ENCODE results near the gene LCN15. TPM values are rescaled to one million over a fixed set of nuclear protein-coding genes. Genes with fewer than 3 reads are reported as not detected.

Gene LCN15
- total RNA-seq, 2 donors from 2014 or later: 0.63 to 1.4 TPM

- H3K4me3 ChIP-seq: peak overlapping the region; percentile 26 to 42
Measured at GRCh38 chr9:136745389-136746154, 18.7 kb downstream of the LCN15 start.

DNA sequence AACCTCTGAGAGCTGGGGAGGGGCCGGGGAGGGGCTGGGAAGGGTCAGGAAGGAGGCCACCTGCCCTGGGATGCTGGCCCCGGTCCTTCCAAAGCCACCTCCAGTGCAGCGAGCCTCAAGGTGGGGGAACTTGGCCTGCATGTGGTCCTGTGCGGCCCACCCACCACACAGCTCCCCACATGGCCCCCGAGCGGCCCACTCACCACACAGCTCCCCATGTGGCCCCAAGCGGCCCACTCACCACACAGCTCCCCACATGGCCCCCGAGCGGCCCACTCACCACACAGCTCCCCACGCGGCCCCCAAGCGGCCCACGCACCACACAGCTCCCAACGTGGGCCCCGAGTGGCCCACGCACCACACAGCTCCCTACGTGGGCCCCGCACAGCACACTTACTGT lies 19.5 kb downstream of the LCN15 start:
- peak overlapping the region; percentile 26 to 42 for H3K4me3 ChIP-seq
- TF ChIP-seq CTCF (IDR thresholded peaks at IDR 0.05): no peak
- no peaks in the 10 kb centered on the region for H3K27me3 ChIP-seq
- no peaks in the 10 kb centered on the region for H3K9me3 ChIP-seq
- peaks cover 0 to 45% of the 10 kb centered on the region in 2 donors for H3K4me1 ChIP-seq
- no peak for DNase-seq (ENCODE audit: low spot score)
- peak overlapping the region in 1 of 2 donors; percentile 59 for H3K27ac ChIP-seq
- H3K36me3 ChIP-seq: no peaks in the 10 kb centered on the region

More at GRCh38 chr9:136745389-136746154, 18.7 kb downstream of the LCN15 start:
- H3K36me3 ChIP-seq: no peaks in the 10 kb centered on the region
- no peak for DNase-seq (ENCODE audit: low spot score)
- H3K27me3 ChIP-seq: no peaks in the 10 kb centered on the region
- no peak for TF ChIP-seq CTCF (IDR thresholded peaks at IDR 0.05)
- H3K4me1 ChIP-seq: peaks cover 0 to 44% of the 10 kb centered on the region in 2 donors
- no peaks in the 10 kb centered on the region for H3K9me3 ChIP-seq
- peak overlapping the region; percentile 43 to 59 for H3K27ac ChIP-seq

- no peak for DNase-seq (ENCODE audit: low spot score)
- Histone ChIP-seq H3K36me3 (no peaks in the 10 kb centered on the region), H3K4me3 (peak overlapping the region; percentile 26 to 42), H3K9me3 (no peaks in the 10 kb centered on the region), H3K4me1 (peaks cover 0 to 35% of the 10 kb centered on the region in 2 donors), H3K27ac (no peak overlapping the region), H3K27me3 (no peaks in the 10 kb centered on the region)
- TF ChIP-seq CTCF (IDR thresholded peaks at IDR 0.05): no peak
Measured at GRCh38 chr9:136743639-136744211, 20.6 kb downstream of the LCN15 start.

DNA sequence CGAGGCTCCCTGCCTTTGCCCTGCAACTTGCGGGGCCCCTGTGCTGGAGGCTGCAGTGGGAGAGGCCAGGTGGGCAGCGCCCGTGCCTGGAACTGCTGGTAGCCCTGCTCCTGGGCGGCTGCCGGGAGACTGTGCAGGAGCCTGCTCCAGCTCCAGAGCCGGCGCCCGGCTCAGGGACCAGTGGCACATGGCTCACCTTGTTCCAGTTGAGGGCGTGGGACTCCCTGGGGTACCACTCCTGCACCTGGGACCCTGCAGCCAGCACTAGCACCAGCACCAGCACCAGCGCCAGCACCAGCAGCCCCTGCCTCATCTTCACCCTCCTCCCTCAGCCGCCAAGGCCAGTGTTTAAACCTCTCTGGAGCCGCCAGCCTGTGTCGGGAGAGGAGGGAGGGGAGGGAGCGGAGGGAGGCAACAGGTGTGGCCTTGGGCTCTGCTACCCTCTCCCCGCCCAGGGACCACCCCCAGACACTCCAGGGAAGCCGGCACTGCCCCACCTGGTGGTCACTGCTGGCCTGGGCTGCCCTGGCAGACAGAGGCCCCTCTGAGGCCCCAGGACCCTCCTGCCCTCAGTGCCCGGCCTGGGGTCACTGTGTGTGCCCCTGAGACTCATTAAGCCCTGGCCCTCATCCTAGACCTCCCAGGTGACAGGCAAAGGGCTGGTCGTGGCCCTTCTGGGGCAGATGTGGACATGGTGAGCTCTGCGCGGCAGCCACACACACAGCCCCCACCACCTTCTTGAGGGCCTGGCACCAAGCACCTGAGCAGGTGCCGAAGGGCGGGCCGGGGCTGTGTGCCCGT lies 21.5 kb downstream of the LCN15 start, which contains the start of gene LCN10:
TSS of gene LCN10 (minus strand) at position 350 of the 801 bp plus-strand sequence. CDS start at position 313, 37 bp downstream.
- DNase-seq (ENCODE audit: low spot score): no peak
- H3K4me1 ChIP-seq: peaks cover 0 to 26% of the 10 kb centered on the region in 2 donors
- H3K36me3 ChIP-seq: no peaks in the 10 kb centered on the region
- peak within 1 kb of the TSS in 1 of 2 donors; percentile 48 for H3K27ac ChIP-seq
- H3K27me3 ChIP-seq: no peaks in the 10 kb centered on the region
- H3K9me3 ChIP-seq: no peaks in the 10 kb centered on the region
- peak within 1 kb of the TSS; percentile 12 to 42 for H3K4me3 ChIP-seq
- peak in 1 of 2 donors; percentile 43 for TF ChIP-seq CTCF (IDR thresholded peaks at IDR 0.05)

- peak overlapping the region in 1 of 2 donors; percentile 48 for H3K27ac ChIP-seq
- peak overlapping the region; percentile 12 to 42 for H3K4me3 ChIP-seq
- no peaks in the 10 kb centered on the region for H3K36me3 ChIP-seq
- TF ChIP-seq CTCF (IDR thresholded peaks at IDR 0.05): no peak
- H3K4me1 ChIP-seq: peaks cover 0 to 26% of the 10 kb centered on the region in 2 donors
- H3K9me3 ChIP-seq: no peaks in the 10 kb centered on the region
- DNase-seq (ENCODE audit: low spot score): no peak
- H3K27me3 ChIP-seq: no peaks in the 10 kb centered on the region
Measured at GRCh38 chr9:136741883-136742571, 22.3 kb downstream of the LCN15 start.

Measured in right atrium auricular region (tissue), 2 donors.